Progenitor cell of endocrine pancreas (in vitro differentiated cells): Measurements from ENCODE around the gene SPATS2L. TPM values are rescaled to one million over a fixed set of nuclear protein-coding genes. Genes with fewer than 3 reads are reported as not detected.

ENCODE experiments used
- DNase-seq: peaks from one replicate; pipeline ENCODE4 v3.0.0; 2021; ENCODE audit warnings: low spot score; ENCODE audit not compliant: unreplicated experiment
- H3K27ac Mint-ChIP-seq: 2 replicates; pipeline ENCODE4 v1.8.0; 2021; ENCODE audit warnings: mild to moderate bottlenecking, moderate library complexity, mixed read lengths
- H3K27me3 Mint-ChIP-seq: 2 replicates; pipeline ENCODE4 v1.8.0; 2021; ENCODE audit warnings: mixed read lengths
- H3K36me3 Mint-ChIP-seq: 2 replicates; pipeline ENCODE4 v1.8.0; 2022; ENCODE audit warnings: mixed read lengths; ENCODE audit not compliant: insufficient read depth
- H3K4me1 Mint-ChIP-seq: 2 replicates; pipeline ENCODE4 v1.8.0; 2021; ENCODE audit warnings: low read depth, mixed read lengths
- H3K4me3 Mint-ChIP-seq: 2 replicates; pipeline ENCODE4 v1.8.0; 2021; ENCODE audit warnings: low read depth, mild to moderate bottlenecking, moderate library complexity, mixed read lengths
- H3K9me3 Mint-ChIP-seq: 2 replicates; pipeline ENCODE4 v1.8.0; 2021; ENCODE audit warnings: low read depth, mixed read lengths
- CTCF ChIP-seq: fragments of 200-600 bp; sonication (generic); IDR thresholded peaks from one replicate; pipeline ENCODE4 v1.5.0; 2021; ENCODE audit warnings: antibody characterized with exemption, mild to moderate bottlenecking; ENCODE audit not compliant: unreplicated experiment
- total RNA-seq: library from RNA; stranded (reverse); gene quantifications from 2 replicates; pipeline ENCODE4 v1.2.1, GENCODE V29; 2021

SPATS2L gene
- total RNA-seq, 1 donor from 2014 or later = 110 TPM

- TF ChIP-seq CTCF = no peak
- no peak for DNase-seq
- Mint-ChIP-seq H3K36me3 (no peaks in the 10 kb centered on the region), H3K9me3 (no peaks in the 10 kb centered on the region), H3K27me3 (no peaks in the 10 kb centered on the region), H3K4me1 (no peaks in the 10 kb centered on the region), H3K27ac (no peak overlapping the region), H3K4me3 (no peak overlapping the region)
Observed at GRCh38 chr2:200267350-200267749, 39.1 kb upstream of the SPATS2L start.

- Mint-ChIP-seq H3K4me1 (peaks cover 16% of the 10 kb centered on the region), H3K9me3 (no peaks in the 10 kb centered on the region)
Observed at GRCh38 chr2:200270732-200271131, 35.8 kb upstream of the SPATS2L start.

GRCh38 chr2:200272320-200272719 is 34.2 kb upstream of the SPATS2L start:
- H3K36me3 Mint-ChIP-seq = no peaks in the 10 kb centered on the region
- no peak overlapping the region for H3K4me3 Mint-ChIP-seq
- no peak overlapping the region for H3K27ac Mint-ChIP-seq
- H3K4me1 Mint-ChIP-seq = peaks cover 23% of the 10 kb centered on the region
- H3K9me3 Mint-ChIP-seq = peaks cover 5% of the 10 kb centered on the region
- TF ChIP-seq CTCF = no peak
- no peak for DNase-seq
- H3K27me3 Mint-ChIP-seq = no peaks in the 10 kb centered on the region

More at GRCh38 chr2:200270732-200271131, 35.8 kb upstream of the SPATS2L start:
- no peak for TF ChIP-seq CTCF
- H3K36me3 Mint-ChIP-seq = no peaks in the 10 kb centered on the region
- H3K27ac Mint-ChIP-seq = no peak overlapping the region
- no peak overlapping the region for H3K4me3 Mint-ChIP-seq
- no peak for DNase-seq
- no peaks in the 10 kb centered on the region for H3K27me3 Mint-ChIP-seq

GRCh38 chr2:200274116-200275075 is 32.1 kb upstream of the SPATS2L start:
- H3K27ac Mint-ChIP-seq = peak overlapping the region; percentile 76
- no peak for TF ChIP-seq CTCF
- H3K4me3 Mint-ChIP-seq = no peak overlapping the region
- peaks cover 24% of the 10 kb centered on the region for H3K4me1 Mint-ChIP-seq
- peaks cover 5% of the 10 kb centered on the region for H3K9me3 Mint-ChIP-seq
- no peaks in the 10 kb centered on the region for H3K36me3 Mint-ChIP-seq
- H3K27me3 Mint-ChIP-seq = no peaks in the 10 kb centered on the region
- no peak for DNase-seq

- peaks cover 24% of the 10 kb centered on the region for H3K4me1 Mint-ChIP-seq
- DNase-seq = no peak
- H3K36me3 Mint-ChIP-seq = no peaks in the 10 kb centered on the region
- H3K27me3 Mint-ChIP-seq = no peaks in the 10 kb centered on the region
- peaks cover 5% of the 10 kb centered on the region for H3K9me3 Mint-ChIP-seq
- peak overlapping the region; percentile 88 for H3K27ac Mint-ChIP-seq
- H3K4me3 Mint-ChIP-seq = no peak overlapping the region
- no peak for TF ChIP-seq CTCF
Observed at GRCh38 chr2:200275295-200276013, 31.0 kb upstream of the SPATS2L start.
